Lung (tissue), 12 donors: ENCODE measurements around the gene ZNF839. TPM values are rescaled to one million over a fixed set of nuclear protein-coding genes. Genes with fewer than 3 reads are reported as not detected.

Source experiments
- ATAC-seq: fragments of 200-7000 bp; cut with Tn5 transposase; one replicate; pipeline ENCODE4 v1.9.1; 2020; ENCODE audit warnings: moderate number of reproducible peaks; ENCODE audit not compliant: insufficient read depth, low FRiP score
- DNase-seq, 3 donors: peaks; one replicate each; pipeline ENCODE4 v3.0.0-alpha.2; 2013 to 2017
- H3K27ac ChIP-seq, 2 donors: one replicate each; pipeline ENCODE4 v1.5.1; 2013; ENCODE audit warnings: mild to moderate bottlenecking in 2 of 2, moderate library complexity in 2 of 2, control low read depth in 1 of 2, inconsistent platforms in 1 of 2, low read depth in 1 of 2, low read length in 1 of 2
- H3K27me3 ChIP-seq, 3 donors: one replicate each; pipeline ENCODE4 v1.5.1; 2013; ENCODE audit warnings: low read length in 2 of 3; ENCODE audit not compliant: control insufficient read depth in 3 of 3, insufficient read depth in 3 of 3
- H3K36me3 ChIP-seq, 4 donors: one replicate each; pipeline ENCODE4 v1.5.1; 2013; ENCODE audit warnings: low read length in 4 of 4, mild to moderate bottlenecking in 1 of 4, moderate library complexity in 1 of 4; ENCODE audit not compliant: control insufficient read depth in 4 of 4, insufficient read depth in 4 of 4
- H3K4me1 ChIP-seq, 5 donors: one replicate each; pipeline ENCODE4 v1.5.1; 2013; ENCODE audit warnings: low read length in 5 of 5, mild to moderate bottlenecking in 2 of 5, moderate library complexity in 1 of 5; ENCODE audit not compliant: control insufficient read depth in 5 of 5, insufficient read depth in 5 of 5
- H3K4me3 ChIP-seq: one replicate; pipeline ENCODE4 v1.5.1; 2013; ENCODE audit warnings: mild to moderate bottlenecking, control low read depth, moderate library complexity
- H3K9ac ChIP-seq, 2 donors: one replicate each; pipeline ENCODE4 v1.5.1; 2013; ENCODE audit warnings: low read length in 2 of 2, control low read depth in 1 of 2; ENCODE audit not compliant: insufficient read depth in 1 of 2
- H3K9me3 ChIP-seq, 4 donors: one replicate each; pipeline ENCODE4 v1.5.1; 2013; ENCODE audit warnings: low read length in 3 of 4, mild to moderate bottlenecking in 1 of 4, moderate library complexity in 1 of 4; ENCODE audit not compliant: control insufficient read depth in 4 of 4, insufficient read depth in 3 of 4
- WGBS, 2 donors: extraction: QIAGEN DNeasy Blood & Tissue Kit; methylation state at CpG; one replicate each; pipeline ENCODE4 v1.1.7; 2013; 5-methylcytosine and 5-hydroxymethylcytosine counted together
- polyA plus RNA-seq, 2 donors: library from polyadenylated mRNA; stranded (reverse); fragments of 200-250 nt; gene quantifications; one replicate each; pipeline ENCODE4 v1.2.1, GENCODE V29; 2013
- total RNA-seq, 2 donors: library from RNA; depleted of rRNA in 1 of 2; stranded (reverse); fragments of >200 nt in 1 of 2; gene quantifications; one replicate each; pipeline ENCODE4 v1.2.1, GENCODE V29; 2014 to 2021
- TF ChIP-seq, protein P1 (sequence below): IDR thresholded peaks from 2 replicates; pipeline ENCODE4 v1.5.1; 2012; ENCODE audit warnings: mild to moderate bottlenecking; ENCODE audit errors: control extremely low read depth, extremely low read depth
- donor health status: control.
- donor health status: control.
- donor health status: Bipolar disorder and iron deficiency.
- donor health status: healthy.
- donor health status: DM: yes; HTN: yes; CAD: no.

ZNF839 gene
- total and polyA plus RNA-seq, 4 donors: 6.1 to 14.2 (median 10.3) TPM

- peaks cover 0 to 9% (median 0%) of the 10 kb centered on the region in 5 donors for H3K4me1 ChIP-seq
- WGBS, 2 donors: 92 to 97% methylated on average over 3 of the region's 3 CpGs
- no peak overlapping the region for H3K27ac ChIP-seq
- no peak overlapping the region for H3K4me3 ChIP-seq
- H3K9me3 ChIP-seq: no peaks in the 10 kb centered on the region
- peaks cover 0 to 1% (median 0%) of the 10 kb centered on the region in 4 donors for H3K36me3 ChIP-seq
- ATAC-seq (no peak), DNase-seq (no peak)
- H3K9ac ChIP-seq: peak overlapping the region in 1 of 2 donors; percentile 77
- TF ChIP-seq, protein P1, sequence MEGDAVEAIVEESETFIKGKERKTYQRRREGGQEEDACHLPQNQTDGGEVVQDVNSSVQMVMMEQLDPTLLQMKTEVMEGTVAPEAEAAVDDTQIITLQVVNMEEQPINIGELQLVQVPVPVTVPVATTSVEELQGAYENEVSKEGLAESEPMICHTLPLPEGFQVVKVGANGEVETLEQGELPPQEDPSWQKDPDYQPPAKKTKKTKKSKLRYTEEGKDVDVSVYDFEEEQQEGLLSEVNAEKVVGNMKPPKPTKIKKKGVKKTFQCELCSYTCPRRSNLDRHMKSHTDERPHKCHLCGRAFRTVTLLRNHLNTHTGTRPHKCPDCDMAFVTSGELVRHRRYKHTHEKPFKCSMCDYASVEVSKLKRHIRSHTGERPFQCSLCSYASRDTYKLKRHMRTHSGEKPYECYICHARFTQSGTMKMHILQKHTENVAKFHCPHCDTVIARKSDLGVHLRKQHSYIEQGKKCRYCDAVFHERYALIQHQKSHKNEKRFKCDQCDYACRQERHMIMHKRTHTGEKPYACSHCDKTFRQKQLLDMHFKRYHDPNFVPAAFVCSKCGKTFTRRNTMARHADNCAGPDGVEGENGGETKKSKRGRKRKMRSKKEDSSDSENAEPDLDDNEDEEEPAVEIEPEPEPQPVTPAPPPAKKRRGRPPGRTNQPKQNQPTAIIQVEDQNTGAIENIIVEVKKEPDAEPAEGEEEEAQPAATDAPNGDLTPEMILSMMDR: no peak
- no peaks in the 10 kb centered on the region for H3K27me3 ChIP-seq
These were observed 15.9 kb upstream of the ZNF839 start for GRCh38 chr14:102303664-102304063.

DNA sequence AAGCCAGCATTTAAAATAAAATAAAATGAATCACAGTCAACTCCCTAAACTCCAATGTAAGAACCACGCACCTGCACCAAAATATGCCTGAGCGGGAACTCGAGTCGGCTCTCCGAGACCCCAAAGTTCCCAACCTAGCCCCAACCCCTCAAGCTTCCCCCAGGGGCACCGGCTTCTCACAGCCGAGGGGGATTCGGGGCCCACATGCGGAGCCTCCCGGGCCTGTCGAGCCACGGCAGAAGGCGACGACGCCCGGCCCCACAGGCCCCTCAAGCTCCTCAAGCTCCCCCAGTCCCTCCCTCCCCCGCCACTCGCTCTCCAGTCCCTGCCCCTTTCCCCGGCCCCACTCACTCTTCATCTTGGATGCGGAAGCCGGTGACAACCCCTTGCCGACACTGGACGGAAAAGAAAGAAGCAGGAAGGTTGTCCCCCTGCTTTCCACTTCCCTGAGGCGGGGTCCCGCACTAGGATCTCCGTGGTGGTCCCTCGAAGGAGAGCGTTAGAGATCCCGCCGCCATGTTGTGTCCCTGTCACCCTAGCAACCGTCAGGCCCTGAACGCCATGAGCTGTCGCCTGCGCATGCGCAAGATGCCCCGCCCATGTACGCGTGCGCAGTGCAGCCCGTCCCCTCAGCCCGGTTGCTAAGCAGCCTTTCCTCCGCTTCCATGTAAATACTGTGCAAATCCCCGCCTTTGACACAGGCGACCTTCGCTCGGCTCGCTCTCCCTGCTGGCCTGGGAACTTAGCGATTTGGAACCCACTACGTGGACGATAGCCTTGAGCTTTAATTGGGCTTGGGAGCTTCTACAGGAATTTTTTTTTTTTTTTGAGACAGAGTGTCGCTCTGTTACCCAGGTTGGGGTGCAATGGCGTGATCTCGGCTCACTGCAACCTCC, 14.7 kb upstream of the ZNF839 start, which contains the start of gene MOK:
Gene MOK, minus strand, starts transcription at position 554 of the 896 bp plus-strand sequence. Its CDS starts 196 bp downstream, at position 358.
- peaks cover 0 to 9% (median 0%) of the 10 kb centered on the region in 5 donors for H3K4me1 ChIP-seq
- peak within 1 kb of the TSS; percentile 70 for H3K4me3 ChIP-seq
- H3K27ac ChIP-seq: peak within 1 kb of the TSS; percentile 39 to 80
- H3K27me3 ChIP-seq: no peaks in the 10 kb centered on the region
- H3K9me3 ChIP-seq: no peaks in the 10 kb centered on the region
- no peaks in the 10 kb centered on the region for H3K36me3 ChIP-seq
- H3K9ac ChIP-seq: peak within 1 kb of the TSS; percentile 83 to 94
- peak; percentile 93 for ATAC-seq
- peak; percentile 99 to 100 (median 99) for DNase-seq
- TF ChIP-seq, protein P1: no peak
- 1% methylated on average over 53 of the region's 53 CpGs for WGBS, 2 donors

DNA sequence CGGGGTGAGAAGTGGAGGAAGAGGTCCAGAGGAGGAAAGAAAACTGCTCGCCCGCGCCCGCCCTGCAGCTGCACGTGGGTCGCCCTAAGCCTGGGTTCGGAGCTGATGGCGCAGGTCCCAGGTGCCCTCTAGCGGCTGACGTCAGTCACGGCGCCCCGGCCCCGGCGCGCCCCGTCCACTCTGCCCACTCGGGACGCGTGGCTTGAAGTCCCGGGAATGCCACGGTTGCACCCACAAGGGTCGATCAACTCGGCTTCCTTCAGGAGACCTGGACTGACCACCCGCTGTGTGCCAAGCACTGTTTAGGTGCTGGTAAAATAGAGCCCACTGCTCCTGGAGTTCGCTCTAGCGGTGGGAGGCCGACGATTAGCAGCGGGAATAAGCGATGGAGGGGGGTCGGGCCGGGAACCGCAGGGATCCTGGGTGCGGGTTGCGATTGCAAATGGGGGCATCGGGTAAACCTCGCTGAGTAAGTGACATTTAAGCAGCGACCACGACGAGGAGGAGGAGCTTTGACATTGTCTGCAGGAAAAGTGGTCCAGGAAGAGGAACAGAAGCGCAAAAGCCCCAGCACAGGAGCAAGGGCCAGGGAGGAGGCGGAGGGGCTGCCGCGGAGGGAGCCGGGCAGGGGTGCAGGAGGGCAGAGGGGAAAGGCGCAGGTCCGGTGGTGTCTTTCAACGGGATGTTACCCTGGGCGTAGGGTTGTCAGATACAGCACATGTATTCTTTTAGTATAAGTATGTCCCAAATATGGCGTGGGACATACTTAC, 5.1 kb upstream of the ZNF839 start:
- H3K27ac ChIP-seq: no peak overlapping the region
- H3K4me1 ChIP-seq: peaks cover 0 to 24% (median 2%) of the 10 kb centered on the region in 5 donors
- H3K36me3 ChIP-seq: no peaks in the 10 kb centered on the region
- ATAC-seq: peak; percentile 75
- peak; percentile 87 to 91 (median 89) for DNase-seq
- WGBS, 2 donors: 4 to 5% methylated on average over 51 to 52 of the region's 52 CpGs
- H3K27me3 ChIP-seq: no peaks in the 10 kb centered on the region
- no peaks in the 10 kb centered on the region for H3K9me3 ChIP-seq
- TF ChIP-seq, protein P1: peak; percentile 93
- peak overlapping the region; percentile 0 for H3K4me3 ChIP-seq
- peak overlapping the region in 1 of 2 donors; percentile 76 for H3K9ac ChIP-seq
